ENCODE results near the gene SORCS2.

The SORCS2 gene

GRCh38 chr4:7787681-7788141, 595.4 kb downstream of the SORCS2 start:
- peaks cover 32% of the 10 kb centered on the region for H3K36me3 ChIP-seq (ENCODE audit: insufficient read depth, low read length)
- H3K4me1 ChIP-seq (ENCODE audit: insufficient read depth, low read length) = no peaks in the 10 kb centered on the region
- H3K9me3 ChIP-seq (ENCODE audit: control insufficient read depth, insufficient read depth, low read length) = no peaks in the 10 kb centered on the region
- no peak overlapping the region for H3K9ac ChIP-seq (ENCODE audit: low read depth, low read length)

GRCh38 chr4:7788193-7788592, 595.9 kb downstream of the SORCS2 start:
- no peak overlapping the region for H3K9ac ChIP-seq (ENCODE audit: low read depth, low read length)
- no peaks in the 10 kb centered on the region for H3K9me3 ChIP-seq (ENCODE audit: control insufficient read depth, insufficient read depth, low read length)
- no peaks in the 10 kb centered on the region for H3K4me1 ChIP-seq (ENCODE audit: insufficient read depth, low read length)
- peaks cover 31% of the 10 kb centered on the region for H3K36me3 ChIP-seq (ENCODE audit: insufficient read depth, low read length)

- H3K36me3 ChIP-seq (ENCODE audit: insufficient read depth, low read length) = peaks cover 27% of the 10 kb centered on the region
- no peaks in the 10 kb centered on the region for H3K4me1 ChIP-seq (ENCODE audit: insufficient read depth, low read length)
- H3K9me3 ChIP-seq (ENCODE audit: control insufficient read depth, insufficient read depth, low read length) = no peaks in the 10 kb centered on the region
- H3K9ac ChIP-seq (ENCODE audit: low read depth, low read length) = no peak overlapping the region
Measured at GRCh38 chr4:7788694-7789425, 596.5 kb downstream of the SORCS2 start.

GRCh38 chr4:7790023-7790422, 597.7 kb downstream of the SORCS2 start:
- peaks cover 21% of the 10 kb centered on the region for H3K36me3 ChIP-seq (ENCODE audit: insufficient read depth, low read length)
- H3K9me3 ChIP-seq (ENCODE audit: control insufficient read depth, insufficient read depth, low read length) = no peaks in the 10 kb centered on the region
- no peaks in the 10 kb centered on the region for H3K4me1 ChIP-seq (ENCODE audit: insufficient read depth, low read length)
- H3K9ac ChIP-seq (ENCODE audit: low read depth, low read length) = no peak overlapping the region

GRCh38 chr4:7790999-7791398, 598.7 kb downstream of the SORCS2 start:
- Histone ChIP-seq H3K36me3 (ENCODE audit: insufficient read depth, low read length) (peaks cover 16% of the 10 kb centered on the region), H3K9ac (ENCODE audit: low read depth, low read length) (no peak overlapping the region)

More at GRCh38 chr4:7790999-7791398, 598.7 kb downstream of the SORCS2 start:
- no peaks in the 10 kb centered on the region for H3K9me3 ChIP-seq (ENCODE audit: control insufficient read depth, insufficient read depth, low read length)
- no peaks in the 10 kb centered on the region for H3K4me1 ChIP-seq (ENCODE audit: insufficient read depth, low read length)
